GM18870 (cell line): Measurements from ENCODE around the gene L1TD1.
"Not testable (repeated sequence)": the region's sequence is repeated elsewhere in the genome, so short reads cannot be mapped to it uniquely, and the experiment has no call there.

Experiments used
- ATAC-seq: cut with Tn5 transposase; IDR thresholded peaks from one replicate; pipeline ENCODE4 v1.9.1; 2021; ENCODE audit warnings: moderate library complexity; ENCODE audit not compliant: unreplicated experiment

The L1TD1 gene

DNA sequence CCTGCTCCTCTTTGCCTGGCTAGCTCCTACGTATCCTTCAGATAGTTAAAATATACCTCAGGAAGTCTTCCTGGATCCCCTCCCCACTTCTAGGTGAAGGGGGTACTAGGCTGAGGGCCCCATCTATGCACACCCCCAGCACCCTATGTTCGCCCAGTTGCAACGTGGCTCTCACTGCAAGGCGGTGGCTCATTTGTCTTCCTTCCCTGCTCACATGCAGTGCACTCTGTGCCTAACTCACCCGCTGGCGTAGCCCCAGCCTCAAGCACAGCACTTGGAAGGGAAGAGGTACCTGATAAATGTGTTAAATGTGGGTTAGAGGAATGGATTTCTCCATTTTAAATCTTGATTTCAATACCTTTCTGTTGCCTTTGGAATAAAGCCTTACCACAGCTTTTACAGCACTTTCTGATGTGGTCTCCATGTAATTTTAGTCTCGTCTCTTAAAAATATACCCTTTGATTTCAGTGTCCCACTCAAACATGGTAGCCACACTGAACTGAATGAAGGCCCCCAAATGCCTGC is 39.3 kb downstream of the L1TD1 start:
- no peak for ATAC-seq

DNA sequence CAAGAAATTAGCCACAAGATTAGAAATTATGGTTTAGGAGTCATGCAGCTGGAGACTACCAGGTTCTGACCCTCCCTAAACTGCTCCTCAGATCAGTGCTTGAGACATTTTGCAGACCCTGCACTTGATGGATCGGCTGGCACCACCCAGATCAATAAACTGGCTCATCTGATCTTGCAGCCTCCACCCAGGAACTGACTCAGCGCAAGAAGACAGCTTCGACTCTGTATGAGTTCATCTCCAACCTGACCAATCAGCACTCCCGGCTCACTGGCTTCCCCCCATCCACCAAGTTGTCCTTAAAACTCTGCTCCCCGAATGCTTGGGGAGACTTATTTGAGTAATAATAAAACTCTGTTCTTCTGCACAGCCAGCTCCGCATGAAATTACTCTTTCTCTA is 40.0 kb downstream of the L1TD1 start:
- no peak for ATAC-seq

DNA sequence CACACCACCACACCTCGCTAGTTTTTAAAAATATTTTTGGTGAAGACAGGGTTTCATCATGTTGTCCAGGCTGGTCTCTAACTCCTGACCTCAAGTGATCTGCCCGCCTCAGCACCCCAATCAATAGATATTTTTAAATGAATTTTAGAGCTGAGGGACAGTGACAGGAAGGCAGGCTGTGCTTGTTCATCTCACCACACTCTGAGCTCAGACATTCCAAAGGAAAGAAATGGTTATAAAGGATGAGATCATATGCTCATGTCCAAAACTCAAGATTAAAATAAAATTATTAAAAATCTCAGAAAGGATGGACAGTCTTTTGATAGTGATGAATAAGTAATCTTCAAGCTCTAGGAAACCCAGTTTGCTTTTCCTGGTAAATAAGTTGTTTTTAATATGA is 40.9 kb downstream of the L1TD1 start:
- no peak for ATAC-seq

DNA sequence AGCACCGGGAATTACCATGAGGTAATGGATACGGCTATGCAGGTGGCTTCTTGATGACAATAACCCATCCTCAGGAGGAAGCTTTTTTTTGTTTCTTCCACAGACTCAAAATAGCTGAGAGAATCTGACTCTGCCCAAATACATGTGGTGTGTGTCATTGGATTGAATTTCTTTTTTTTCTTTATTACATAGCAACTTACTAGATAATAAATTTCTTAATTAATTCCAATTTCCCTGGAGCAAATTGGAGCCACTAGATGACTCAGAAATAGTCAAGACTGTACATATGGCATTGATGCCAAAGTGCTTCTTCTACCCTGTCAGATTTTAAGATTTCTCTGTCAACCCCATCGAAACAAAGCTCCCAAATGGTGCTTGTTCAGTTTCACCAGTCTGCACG is 42.7 kb downstream of the L1TD1 start:
- ATAC-seq: no peak

DNA sequence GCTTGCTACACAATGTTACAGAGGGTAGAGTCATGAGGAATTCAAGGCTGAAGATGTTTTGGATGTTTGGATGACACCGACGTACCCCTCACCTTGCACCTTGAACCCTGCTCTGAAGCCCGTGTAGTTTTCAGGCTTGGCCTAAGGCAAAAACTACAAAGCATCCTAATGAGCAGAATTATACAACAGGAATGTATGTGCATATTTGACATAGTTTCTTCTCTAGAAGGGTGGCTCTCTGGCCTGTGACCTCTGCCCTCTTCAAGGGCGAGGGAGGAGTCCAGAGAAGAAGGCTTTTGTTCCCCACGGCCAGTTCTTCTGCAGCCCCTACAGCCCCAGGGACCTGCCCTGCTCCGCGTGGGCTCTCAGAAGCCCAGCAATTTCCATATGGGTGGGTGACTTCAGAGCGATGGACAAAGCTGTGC is 43.3 kb downstream of the L1TD1 start:
- no peak for ATAC-seq

DNA sequence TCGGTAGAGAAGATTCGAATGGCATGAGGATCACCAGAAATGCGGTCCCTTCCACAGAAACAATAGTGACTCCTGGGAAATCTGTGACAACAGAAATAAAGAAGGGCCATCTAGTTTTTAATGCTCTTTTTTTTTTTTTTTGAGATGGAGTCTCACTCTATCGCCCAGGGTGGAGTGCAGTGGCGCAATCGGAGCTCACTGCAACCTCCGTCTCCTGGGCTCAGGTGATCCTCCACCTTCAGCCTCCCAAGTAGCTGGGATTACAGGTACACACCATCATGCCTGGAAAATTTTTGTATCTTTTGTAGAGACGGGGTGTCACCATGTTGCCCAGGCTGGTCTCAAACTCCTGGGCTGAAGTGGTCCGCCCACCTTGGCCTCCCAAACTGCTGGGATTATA is 43.9 kb downstream of the L1TD1 start:
- no peak for ATAC-seq

DNA sequence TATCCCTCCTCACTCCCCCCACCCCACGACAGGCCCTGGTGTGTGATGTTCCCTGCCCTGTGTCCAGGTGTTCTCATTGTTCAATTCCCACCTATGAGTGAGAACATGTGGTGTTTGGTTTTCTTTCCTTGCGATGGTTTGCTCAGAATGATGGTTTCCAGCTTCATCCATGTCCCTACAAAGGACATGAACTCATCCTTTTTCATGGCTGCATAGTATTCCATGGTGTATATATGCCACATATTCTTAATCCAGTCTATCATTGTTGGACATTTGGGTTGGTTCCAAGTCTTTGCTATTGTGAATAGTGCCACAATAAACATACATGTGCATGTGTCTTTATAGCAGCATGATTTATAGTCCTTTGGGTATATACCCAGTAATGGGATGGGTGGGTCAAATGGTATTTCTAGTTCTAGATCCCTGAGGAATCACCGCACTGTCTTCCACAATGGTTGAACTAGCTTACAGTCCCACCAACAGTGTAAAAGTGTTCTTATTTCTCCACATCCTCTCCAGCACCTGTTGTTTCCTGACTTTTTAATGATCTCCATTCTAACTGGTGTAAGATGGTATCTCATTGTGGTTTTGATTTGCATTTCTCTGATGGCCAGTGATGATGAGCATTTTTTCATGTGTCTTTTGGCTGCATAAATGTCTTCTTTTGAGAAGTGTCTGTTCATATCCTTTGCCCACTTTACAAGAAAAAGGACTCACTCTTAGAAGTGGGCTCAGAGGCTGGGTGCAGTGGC is 45.2 kb downstream of the L1TD1 start:
- ATAC-seq: not testable (repeated sequence)

DNA sequence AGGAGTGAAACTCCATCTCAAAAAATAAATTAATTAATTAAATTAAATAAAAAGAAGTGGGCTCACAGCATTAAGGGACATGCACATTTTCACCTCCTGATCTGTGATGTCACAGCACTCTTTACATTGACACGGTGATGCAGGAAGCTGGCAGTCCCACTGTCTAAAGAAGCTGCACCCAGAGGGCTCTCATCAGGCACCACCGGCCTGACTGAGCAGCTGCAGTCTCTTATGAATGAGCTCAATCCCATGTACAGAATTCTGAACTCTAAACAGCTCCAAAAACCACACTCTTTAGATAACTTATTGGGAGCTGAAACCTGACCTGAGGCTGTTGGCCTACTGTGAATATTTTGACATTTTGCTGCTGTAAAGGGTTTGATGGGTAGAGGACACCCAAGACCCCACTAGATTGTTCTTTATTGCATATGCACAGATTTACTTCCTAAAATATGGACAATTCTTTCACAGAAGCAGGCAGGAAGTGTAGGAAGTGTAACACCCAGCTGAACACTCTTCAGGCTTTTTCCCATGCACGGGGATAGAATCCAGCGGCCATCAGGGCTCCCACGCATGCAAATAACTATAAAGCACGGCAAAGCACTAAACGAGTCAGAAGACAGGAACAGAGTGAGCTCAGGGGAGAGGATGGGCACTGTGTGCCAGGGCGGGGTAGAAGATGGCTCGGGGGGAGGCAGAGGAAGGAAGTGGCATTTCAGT is 46.2 kb downstream of the L1TD1 start:
- no peak for ATAC-seq

DNA sequence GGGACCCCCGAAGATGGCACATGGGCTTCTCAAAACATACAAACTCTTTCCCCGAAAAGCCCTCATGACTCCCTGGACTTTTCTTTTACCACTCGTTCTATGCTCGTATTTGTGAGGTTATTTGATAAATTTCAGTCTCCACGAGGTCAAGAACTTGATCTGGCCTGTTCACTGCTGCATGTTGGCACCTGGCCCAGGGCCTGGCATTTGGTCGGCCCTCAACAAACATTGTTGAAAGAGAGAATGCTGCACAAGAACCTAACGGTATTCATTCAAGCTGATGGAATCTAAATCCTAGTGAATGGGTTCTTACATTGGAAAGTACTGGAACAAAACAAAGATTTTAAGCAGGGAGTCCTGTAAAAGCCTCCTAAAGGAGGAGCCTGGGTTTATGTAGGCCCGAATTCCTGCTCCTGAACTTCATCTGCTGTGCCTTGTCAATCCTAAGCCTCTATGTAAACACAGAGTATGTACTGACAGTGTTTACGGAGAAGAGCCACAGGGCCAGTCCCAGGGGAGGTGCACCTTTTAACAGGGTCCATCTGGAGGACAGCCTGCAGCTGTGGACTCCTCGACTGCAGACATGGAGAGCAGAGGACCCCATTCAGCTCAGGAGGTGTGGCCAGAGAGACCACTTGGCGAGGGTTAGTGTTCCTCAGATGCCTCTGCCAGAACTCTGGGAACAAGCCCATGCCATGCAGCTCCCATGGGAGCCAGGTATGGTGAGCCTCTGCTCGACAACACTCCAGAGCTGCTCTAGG is 46.9 kb downstream of the L1TD1 start:
- no peak for ATAC-seq

DNA sequence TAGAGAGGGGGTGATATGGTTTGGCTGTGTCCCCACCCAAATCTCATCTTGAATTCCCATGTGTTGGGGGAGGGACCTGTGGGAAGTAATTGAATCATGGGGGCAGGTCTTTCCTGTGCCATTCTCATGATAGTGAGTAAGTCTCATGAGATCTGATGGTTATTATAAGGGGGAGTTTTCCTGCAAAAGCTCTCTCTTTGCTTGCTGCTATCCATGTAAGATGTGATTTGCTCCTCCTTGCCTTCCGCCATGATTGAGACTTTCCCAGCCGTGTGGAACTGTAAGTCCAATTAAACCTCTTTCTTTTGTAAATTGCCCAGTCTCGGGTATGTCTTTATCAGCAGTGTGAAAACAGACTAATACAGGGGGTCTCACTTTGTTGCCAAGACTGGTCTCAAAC is 49.7 kb downstream of the L1TD1 start:
- not testable (repeated sequence) for ATAC-seq

DNA sequence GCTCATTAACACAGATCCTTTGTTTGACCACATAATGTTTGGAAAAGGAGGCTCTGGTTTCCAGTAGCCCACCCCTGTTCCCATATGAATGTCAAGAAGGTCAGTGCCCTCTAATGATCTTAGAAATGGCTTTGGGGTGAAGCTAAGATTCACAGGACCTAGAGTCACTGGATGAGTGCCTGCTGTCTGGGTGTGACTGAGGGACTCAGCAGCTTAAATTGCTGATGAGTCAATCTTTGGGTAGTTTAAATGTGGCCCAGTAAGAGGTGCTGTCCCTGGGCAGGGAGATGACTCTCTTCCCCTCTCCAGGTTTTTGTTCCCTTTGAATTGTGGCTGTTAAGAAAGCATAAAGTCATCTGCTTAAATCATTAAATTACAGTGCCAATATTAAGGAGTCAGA is 50.6 kb downstream of the L1TD1 start:
- no peak for ATAC-seq

DNA sequence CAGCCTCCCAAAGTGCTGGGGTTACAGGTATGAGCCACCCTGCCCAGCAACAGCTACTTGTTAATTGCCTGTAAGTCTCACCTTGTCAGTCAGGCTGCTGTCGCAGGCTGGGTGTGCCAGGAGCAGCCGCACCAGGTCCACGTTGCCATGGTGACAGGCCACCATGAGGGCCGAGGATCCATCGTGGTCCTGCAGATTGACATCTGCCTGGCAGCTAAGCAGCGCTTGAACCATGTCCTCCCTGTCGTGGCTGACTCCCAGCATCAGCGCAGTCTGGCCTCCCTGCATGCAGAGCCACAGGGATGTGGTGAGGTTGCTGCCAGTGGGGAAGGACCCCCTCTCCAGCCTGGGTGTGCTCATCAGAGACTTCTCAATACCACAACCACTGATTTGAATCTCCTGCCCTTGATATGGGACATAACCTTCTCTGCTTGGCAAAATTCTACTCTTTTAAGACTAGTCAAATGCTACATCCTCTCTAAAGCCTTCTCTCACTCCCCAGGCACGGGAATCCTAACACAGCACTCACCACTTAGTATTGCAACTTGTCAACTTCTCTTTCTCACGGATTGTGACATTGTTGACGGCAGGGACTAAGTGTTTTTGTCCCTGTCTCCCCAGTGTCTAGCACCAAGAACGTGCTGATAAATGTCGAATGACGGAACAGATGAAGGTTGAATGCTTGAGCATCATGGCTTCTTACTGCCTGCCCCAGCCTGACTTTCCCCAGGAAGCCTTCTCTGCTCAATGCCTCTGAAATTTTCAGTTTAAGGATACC is 52.9 kb downstream of the L1TD1 start:
- ATAC-seq: no peak

DNA sequence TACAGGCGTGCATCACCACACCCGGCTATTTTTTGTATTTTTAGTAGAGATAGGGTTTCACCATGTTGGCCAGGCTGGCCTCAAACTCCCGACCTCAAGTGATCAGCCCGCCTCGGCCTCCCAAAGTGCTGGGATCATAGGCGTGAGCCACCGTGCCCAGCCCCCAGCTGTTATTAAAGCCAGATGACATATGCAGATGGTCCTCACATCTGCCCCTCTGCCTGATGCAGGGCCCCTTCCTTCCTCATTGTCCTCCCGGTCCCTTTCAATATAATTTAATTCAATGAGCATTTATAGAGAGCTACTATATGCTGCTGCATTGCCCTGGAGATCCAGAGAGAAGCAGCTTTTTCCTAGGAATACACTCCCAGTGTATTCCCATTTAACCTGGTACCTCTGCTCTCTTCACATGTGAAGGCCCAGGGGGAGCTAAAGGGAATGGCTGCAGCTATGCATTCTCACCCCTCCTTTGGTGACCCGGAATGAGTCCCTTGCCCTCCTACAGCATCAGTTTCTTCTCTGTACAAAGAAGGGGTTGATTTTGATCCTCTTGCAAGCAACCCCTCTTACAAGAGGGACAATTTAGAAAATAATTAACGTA is 55.6 kb downstream of the L1TD1 start:
- ATAC-seq: no peak

DNA sequence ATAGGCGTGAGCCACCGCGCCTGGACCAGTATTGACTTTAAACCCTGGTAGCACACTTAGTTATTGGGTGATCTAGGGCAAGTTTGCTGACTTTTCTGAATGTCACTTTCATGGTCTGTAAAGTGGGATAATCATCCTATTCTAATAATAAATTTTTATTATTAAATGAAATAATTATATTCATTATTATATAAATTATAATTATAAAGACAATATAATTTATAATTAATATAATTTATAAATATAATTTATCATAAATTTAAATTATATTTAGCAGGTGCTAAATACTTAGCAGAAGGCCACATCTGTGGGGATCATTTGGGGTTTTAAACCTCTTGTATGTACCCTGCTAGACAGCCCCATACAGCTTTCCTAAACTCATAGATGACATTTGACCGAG is 64.9 kb downstream of the L1TD1 start:
- no peak for ATAC-seq

DNA sequence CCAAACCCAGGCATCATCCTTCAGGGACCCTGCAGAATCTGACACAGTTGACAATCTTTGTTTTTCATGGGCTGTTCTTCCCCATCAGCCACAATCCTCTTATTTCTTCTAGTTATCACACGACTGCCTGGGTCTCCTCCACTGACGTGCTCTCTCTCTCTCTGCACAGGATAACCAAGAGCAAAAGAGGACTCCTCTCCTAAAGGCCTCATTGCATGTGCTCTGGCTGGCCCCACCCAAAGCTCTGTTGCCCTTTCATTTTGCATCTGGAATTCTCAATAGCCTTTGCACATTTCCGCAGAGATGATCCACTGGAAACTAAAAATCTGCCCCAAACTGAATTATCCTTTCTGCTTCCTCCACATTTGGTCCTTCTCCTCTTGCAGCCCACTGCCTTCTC is 66.0 kb downstream of the L1TD1 start:
- ATAC-seq: no peak
